HG03108 (cell line): Measurements from ENCODE around the gene ADCY7.
"Not testable (repeated sequence)": the region's sequence is repeated elsewhere in the genome, so short reads cannot be mapped to it uniquely, and the experiment has no call there.

Experiments used
- ATAC-seq: cut with Tn5 transposase; IDR thresholded peaks from one replicate; pipeline ENCODE4 v1.9.1; 2021; ENCODE audit warnings: moderate library complexity; ENCODE audit not compliant: unreplicated experiment

The ADCY7 gene

DNA sequence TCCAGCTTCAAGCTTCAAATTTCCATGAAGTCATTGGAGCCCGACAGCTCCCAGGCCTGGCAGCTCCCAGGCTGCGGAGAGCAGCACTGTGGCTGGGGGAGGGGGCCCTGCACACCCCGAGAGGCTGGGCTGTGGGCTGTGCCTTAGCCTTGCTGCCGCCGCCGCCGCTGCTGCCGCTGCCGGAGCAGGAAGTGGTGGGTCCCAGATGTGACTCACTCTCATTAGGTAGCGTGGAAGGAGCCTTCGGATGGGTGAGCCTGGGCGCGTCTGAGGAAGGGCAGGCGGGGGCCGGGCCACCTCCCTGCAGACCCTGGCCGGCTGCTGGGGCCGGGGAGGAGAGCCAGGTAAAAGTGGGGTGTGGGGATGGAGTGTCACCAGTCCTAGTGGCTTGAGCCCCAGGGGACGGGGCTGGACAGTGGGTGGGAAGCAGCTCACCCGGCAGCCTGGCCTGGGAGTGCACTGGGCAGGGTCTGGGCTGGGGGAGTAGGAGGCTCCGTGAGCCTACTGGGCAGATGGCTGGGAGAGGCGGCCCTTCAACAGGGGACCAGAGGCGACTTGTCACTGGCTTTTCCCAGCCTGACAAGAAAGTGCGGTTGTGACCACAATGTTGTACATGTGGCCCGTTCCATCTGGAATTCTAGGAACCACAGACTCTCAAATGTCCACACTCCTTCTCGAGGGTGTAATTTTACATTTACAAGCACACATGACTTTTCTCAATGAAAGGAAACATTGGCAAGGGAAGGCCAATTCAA lies at the start of gene ADCY7:
ADCY7 (plus strand) TSS at position 215 of the 755 bp plus-strand sequence. CDS start 21,629 bp downstream, outside the sequence.
- peak; percentile 71 for ATAC-seq

DNA sequence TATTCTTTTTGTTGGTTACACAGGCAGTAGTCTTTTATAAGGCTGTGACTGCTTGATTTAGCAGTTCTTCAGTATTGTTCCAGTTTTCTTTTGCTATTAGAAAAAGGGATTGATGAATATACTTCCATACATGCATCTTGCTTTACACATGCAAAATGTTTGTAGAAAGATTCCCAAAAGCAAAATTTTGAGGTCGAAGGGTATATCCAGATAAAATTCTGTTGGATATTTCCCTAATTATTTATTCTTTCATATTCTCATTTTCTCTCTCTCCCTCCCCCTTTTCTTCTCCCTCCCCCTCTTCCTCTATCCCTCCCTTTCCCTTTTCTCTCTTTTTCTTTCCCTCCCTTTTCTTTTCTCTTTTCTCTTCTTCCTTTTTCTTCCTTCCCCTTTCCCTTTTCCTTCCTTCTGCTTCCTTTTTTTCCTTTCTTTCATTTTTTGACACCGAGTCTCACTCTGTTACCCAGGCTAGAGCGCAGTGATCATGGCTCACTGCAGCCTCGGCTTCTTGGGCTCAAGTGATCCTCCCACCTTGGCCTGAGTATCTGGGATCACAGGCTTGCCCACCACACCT lies 46.9 kb upstream of the ADCY7 start:
- ATAC-seq = no peak

DNA sequence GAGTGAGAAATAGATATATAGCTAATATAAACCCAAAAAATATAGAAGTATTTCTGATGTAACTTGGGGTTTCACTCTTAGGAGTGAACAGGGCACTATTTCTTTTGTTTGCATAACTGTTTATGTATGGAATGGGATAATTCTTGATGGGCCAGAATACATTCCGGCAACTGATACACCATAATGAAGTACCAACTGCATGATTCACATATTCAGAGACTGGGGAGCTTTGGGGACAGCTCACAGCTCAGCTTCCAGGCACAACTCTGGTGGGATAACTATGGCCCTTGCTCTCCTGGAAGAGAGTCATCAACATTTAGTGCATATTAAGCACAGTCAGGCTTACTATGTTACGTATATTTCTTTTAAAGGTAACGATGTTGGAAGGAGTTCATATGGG lies 42.1 kb upstream of the ADCY7 start:
- ATAC-seq = no peak

DNA sequence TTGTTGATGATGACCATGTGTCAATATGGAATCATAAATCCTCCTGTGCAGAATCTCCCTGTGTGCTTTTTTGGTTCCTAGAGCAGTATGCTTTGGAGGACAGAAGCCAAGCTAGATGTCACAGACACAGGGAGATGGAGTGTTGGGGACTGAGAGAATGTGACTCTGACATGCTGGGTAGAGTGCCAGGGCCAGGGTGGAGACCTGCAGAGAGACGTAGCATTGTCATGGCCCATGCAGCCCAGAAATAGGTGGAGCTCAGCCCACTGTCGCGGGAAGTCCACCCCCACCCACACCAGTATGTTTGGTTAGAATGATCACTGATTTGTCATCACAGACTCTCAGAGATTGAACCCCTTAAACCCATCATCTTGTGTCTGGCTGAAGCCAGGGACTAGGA lies 39.2 kb upstream of the ADCY7 start:
- no peak for ATAC-seq

DNA sequence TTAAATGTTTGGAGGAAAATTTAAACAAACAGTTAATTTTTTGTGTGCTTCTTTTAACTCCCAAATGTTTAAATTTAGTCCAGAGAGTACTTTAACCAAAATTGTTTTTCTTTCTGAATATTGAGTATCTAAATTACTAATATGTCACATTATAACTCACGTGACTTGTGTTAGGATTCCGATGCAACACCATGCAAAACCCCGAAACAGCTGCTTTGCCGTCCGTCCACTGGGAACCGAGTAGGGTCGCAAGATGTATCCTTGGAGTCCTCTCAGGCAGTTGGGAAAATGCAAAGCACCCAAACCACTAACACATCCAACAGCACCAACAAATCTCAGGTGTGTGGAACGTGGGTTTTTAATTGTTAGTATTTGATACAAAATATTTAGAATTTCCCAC lies 38.7 kb upstream of the ADCY7 start:
- ATAC-seq = no peak

DNA sequence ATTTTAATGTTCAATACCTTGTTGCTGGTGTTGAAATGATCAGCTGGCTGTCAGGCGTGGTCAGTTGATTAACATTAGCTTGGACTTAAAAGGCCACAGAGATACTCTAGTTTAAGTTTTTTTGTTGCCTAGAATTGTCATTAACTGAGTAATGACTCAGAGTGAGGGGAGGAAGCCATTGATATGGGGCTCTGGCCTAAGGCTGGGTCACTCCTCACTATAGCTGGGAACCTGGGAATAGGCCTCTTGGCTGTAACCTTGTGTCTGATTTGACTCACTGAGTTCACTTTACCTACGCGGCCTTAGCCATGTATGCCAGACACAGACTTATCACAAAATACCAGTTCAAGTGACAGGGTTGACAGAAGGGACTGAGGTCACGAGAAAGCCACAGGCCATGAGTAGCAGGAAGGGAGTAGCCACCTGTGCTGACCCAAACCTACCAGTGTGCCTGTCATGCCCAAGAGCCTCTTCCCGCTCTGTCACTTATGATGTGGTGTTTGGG lies 37.9 kb upstream of the ADCY7 start:
- ATAC-seq = no peak

DNA sequence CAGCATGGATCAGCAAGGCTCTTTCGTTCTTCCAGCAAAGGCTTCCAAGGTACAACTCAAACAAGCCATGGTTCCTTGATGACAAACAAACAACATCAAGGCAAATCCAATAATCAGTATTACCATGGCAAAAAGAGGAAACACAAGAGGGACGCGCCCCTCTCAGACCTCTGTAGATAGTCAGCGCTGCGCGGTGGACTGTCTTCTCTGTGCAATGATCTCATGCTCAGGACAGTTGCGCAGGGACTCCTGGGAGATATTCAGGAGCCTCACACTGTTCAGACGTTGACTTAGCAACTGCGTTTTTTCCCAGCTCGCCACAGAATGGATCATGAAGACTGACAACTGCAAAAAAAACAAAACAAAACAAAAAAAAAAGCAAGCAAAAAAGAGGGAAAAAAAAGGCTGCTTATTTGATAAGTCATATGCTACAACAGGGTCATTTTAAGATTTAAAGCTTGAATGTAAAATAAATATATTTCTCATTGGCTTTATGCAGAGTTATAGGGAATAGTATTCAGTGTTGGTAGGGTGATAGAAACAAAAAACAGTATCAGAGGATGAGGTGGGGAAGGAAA lies 37.1 kb upstream of the ADCY7 start:
- no peak for ATAC-seq

DNA sequence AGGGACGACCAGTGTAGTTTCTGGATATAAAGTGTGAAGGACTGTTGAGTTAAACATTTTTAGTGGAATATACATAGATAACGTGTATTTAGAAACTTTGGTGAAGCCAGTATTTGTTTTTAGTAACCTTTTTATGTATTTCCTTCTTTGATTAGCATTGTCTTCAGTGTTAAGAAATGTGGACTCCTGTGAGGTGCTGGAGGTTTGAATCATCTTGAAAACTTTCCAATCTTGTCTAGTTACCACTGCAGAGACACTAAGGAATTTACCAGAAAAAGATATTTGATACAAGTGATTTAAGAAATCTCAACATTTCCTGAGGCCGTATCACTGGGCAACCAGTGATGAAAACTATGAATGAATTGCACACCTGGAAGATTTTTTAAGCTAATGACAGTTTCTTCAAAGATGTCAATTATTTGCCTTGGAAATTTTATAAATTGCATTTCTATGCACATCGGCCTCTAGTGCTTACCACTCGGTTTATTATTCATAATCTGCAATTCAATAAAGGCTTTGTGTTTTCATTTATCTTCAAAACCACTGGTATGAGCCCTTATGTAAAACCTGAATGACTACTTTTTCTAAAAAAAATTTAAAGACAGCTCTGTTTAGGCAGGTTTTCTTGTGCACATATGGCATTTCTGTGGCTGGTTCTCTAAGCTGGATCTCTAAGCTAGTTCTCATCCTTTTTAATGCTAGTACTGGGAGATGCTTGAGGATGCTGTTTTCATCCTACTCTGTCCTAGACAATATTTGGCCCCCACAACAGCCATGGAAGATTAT lies 31.4 kb upstream of the ADCY7 start:
- no peak for ATAC-seq

DNA sequence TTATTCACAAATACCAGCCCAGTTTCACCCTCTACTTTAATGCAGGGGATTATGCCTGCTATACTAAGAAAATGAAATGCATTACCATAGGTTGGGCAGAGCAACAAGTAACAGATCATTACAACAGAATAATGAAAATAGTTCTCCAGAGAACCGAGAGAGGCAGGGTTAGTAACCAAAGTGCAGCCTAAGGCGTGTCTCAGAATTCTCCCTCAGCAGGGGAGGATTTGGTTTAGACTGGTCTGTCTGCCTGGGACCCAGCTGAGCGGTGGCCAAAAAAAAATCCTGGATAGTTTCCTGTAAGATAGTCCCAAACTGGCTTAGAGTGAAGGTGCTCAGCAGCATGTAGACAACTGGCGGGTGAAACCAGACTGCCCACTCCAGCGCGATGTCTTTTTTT lies 30.8 kb upstream of the ADCY7 start:
- ATAC-seq = no peak

DNA sequence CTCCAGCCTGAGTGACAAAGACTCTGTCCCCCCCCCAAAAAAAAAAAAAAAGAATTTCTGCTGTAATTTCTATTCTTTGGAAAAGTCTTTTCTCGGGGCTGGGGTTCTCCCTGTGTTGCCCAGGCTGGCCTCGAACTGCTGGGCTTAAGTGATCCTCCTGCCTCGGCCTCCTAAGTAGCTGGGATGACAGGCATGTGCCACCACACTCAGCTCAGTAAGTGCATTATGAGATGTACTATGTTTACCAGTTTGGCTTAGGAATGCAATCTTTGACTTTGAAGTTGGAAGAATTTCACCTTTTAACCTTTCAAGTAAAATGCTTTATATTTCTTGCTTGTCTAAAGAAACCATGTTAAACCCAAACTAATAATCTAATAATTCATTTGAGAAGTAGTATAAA lies 28.0 kb upstream of the ADCY7 start:
- ATAC-seq = no peak

DNA sequence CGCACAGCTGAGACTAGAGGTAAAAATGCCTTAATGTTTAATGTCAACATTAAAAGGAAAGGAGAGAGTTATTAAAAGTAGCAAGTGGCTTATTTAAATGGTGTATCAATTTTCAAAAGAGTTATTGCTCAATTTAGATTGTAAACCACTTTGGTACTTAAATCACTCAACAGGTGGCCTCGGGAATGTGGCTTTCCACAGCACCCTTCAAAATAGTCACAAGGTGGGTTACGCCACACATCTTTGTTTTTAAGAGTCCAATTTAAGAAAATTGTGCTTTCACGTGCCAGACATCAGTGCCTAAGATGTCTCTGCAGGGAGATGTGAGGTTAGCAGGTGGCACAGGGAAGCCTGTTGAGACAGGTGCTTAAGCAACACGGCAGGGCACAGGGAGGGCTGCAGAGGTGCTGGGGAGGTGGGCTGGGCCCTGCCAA lies 27.5 kb upstream of the ADCY7 start:
- ATAC-seq = no peak

DNA sequence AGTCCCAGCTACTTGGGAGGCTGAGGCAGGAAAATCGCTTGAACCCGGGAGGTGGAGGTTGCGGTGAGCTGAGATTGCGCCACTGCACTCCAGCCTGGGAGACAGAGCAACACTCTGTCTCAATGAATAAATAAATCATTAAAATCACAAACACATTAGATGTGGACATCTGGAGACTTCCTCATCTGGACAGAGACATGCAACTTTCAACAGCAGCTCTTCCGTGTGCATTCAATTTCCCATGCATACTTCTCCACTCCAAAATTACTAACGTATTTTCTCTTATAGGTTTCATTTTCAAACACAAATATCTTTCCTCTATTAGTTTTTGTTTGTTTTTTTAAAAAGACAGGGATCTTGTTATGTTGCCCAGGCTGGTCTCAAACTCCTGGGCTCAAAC lies 23.3 kb upstream of the ADCY7 start:
- ATAC-seq = not testable (repeated sequence)

DNA sequence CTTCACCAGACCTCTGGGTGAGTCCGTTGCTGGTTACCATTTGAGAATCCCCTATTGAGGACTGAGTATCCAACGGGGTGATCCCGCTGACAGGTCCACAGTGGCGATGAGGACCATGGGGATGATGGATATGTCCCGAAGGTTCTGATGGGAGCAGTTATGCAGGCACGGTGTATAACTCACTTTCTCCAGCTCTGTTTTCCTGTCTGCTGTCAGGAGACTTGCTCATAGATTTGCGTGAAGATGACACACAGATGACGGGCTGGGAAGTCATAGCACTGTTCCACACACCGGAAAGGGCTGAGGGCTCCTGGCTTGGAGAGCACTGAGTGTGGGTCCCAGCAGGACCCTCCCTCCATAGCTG lies 22.2 kb upstream of the ADCY7 start:
- ATAC-seq = no peak

DNA sequence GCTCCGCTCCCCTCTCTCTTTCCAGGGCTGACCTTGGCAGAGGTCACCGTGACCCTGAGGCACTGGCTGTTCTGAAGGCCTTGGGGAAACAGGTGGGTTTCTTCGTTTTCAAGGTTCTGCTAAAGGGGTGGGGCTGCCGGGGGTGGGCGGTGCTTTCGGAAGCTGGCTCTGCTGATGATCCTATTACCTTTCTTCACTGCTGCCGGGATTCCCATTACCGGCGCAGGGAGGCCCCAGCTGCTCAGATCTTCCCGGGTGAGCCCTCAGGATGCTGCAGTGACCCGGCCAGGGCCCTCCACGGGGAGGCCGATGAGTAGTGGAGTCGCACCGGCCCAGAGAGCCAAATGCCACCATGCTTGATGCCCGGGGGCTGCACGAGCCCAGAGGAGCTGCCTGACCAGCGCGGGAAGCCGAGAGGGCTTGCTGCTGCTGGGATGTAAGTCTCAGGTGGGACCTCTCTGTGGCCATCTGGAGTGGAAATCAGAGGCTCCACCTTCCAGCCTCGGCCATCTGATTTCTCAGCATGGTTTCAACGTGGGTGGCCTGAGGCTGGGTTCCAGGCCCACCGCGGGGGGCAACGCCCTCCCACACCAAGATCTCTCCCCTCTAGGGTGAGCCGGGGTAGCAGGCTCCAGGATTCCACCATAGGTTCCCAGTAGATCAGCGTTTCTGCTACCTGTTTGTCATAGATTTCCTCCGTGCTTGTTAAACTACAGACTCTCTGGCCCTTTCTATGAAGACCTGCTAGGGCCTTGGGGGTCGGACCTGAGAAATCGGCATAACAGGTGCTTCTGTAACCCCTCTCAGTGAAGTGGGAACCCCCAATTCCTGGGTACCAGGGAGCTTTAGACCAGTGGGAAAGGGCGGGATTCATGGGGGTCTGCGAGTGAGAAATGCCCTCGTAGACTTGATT lies 21.6 kb upstream of the ADCY7 start:
- ATAC-seq = no peak

DNA sequence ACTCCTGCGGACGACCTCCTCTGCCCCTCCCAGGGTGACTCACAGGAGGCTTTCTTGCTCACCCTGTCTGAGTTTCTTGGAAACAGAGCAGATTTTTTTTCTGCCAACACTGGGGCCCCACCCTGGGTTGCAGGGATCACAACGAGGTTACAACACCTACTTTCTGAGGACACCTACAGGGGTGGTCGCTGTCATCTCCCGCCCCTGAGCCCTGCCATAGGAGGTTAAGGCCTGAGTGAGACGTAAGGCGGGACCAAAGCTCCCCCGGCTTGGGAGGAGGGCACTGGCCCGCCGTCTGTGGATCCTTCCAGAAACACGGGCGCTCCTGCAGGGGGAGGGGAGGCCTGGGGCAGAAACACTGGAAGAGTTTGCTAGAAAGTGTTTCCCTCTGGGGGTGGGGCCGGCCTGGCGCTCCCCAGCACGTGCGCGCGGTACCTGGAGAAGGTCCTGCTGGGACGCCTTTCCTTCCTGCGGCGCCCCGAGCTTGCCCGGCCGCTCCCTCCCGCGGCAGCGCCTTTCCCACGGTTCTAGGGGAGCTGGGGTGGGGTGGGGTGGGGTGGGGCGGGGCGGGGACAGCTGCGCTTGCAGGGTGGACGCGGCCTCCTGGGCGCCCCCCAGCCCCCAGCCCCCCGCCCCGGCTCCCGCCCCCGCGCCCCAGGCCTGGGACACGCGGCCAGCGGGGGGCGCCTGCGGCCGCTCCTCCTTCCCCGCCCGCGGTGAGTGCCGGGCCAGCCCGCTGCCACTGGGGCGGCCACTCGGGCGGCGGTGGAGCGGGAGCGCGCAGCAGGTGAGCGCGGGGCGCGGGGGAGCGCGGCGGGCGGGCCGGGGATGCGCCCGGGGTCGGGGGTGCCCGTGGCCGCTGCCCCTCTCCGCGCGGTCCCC lies 20.7 kb upstream of the ADCY7 start:
- ATAC-seq = peak; percentile 68

DNA sequence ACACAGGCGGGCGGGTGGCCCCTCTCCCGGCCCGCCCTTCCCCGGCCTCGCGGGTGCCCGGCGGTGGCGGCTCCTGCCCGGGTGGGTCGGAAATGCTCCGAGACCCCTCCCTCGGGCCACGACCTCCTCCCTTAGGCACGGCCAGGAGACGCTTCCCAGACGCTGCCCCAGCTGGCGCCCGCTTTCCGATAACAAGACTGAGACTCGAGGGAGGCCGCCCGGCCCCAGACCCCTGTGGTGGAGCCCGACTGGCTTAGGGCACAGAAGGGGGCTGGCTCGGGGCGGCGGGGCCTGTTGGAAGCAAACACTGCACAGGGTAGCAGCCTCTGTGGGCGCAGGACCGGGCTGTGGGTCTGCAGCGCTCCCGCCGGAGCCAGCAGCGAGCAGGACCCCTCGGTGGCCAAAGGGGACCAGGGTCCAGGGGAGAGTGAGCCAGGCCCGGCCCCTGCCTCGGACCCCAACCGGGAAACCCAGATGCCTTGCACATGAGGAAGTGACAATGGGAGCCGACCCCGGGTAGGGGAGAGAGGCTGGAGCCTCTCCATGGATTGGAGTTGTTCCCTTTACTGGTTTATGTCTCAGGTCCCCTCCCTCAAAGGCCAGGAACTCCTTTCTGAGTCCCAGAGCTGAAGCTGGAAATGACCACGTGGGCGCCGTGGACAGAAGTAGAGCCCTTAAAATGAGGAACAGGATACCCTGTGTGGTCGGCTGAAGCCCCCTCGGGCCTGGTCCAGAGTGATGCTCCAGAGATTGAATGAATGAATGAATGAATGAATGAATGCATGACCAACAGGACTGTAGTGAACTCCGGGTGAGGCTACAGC lies 19.8 kb upstream of the ADCY7 start:
- ATAC-seq = peak; percentile 26

DNA sequence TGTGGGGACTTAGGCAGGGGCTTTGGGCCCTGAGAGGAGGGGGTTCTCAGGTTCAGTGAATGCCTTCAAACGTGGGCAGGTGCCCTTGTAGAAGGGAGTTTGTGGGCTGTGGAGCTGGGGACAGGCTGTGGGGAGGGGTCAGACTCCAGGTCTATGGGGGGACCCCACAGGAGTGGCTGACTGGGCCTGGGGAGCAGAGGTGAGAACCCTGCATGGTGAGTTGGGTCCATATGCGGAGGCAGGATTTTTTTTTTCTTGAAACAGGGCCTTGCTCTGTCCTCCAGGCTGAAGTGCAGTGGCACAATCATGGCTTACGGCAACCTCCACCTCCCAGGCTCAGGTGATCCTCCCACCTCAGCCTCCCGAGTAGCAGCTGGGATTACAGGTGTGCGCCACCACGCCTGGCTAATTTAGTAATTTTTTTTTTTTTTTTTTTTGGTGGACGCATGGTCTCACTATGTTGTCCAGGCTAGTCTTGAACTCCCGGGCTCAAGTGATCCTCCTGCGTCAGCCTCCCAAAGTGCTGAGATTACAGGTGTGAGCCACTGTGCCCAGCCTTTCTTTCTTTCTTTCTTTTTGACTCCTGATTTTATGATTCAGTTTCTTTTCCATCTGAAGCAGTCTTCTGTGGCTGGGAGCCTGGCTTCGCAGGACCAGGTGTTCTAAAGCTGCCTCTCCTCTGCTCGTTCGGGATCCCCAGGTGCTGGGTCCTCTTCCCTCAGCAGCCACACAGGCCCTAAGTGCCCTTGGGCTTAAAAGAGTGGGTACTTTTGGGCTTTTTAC lies 19.0 kb upstream of the ADCY7 start:
- no peak for ATAC-seq
